GM23248 (cell line): ENCODE measurements around the gene CLDN4.
"Not testable (repeated sequence)": the region's sequence is repeated elsewhere in the genome, so short reads cannot be mapped to it uniquely, and the experiment has no call there.

Source experiments
- EZH2 ChIP-seq: fragments of 200-600 bp; sonication (generic); IDR thresholded peaks from 2 replicates; pipeline ENCODE4 v1.6.1; 2018; ENCODE audit warnings: antibody characterized with exemption, mild to moderate bottlenecking; ENCODE audit not compliant: insufficient read depth, poor library complexity, severe bottlenecking
- EZH2phosphoT487 ChIP-seq: fragments of 200-600 bp; sonication (generic); IDR thresholded peaks from 2 replicates; pipeline ENCODE4 v1.6.1; 2018; ENCODE audit warnings: antibody characterized with exemption, moderate library complexity, mild to moderate bottlenecking, low read depth; ENCODE audit not compliant: insufficient read depth

DNA sequence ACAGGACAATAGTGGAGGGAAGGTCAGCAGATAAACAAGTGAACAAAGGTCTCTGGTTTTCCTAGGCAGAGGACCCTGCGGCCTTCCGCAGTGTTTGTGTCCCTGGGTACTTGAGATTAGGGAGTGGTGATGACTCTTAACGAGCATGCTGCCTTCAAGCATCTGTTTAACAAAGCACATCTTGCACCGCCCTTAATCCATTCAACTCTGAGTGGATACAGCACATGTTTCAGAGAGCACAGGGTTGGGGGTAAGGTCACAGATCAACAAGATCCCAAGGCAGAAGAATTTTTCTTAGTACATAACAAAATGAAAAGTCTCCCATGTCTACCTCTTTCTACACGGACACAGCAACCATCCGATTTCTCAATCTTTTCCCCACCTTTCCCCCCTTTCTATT is 34.1 kb upstream of the CLDN4 start:
- TF ChIP-seq EZH2, EZH2phosphoT487: not testable (repeated sequence)
